BLaER1 treated with 17β-estradiol and CSF1 and Interleukin-3, amounts not matched to agents 10 nM and 100 nM (cell line): ENCODE results near the gene DCLRE1A.
A peak's percentile ranks its signal among the peaks of the same experiment; 100 is the strongest.

Experiments used
- H3K27ac ChIP-seq, 11 experiments: shearing (Covaris generic); formaldehyde crosslinking; 2 replicates each; pipeline ENCODE4 v1.8.1; 2022
- H3K27me3 ChIP-seq, 11 experiments: shearing (Covaris generic); formaldehyde crosslinking; 2 replicates each; pipeline ENCODE4 v1.8.1; 2022
- H3K36me3 ChIP-seq, 11 experiments: shearing (Covaris generic); formaldehyde crosslinking; 2 replicates each; pipeline ENCODE4 v1.8.1; 2022
- H3K4me1 ChIP-seq, 10 experiments: shearing (Covaris generic); formaldehyde crosslinking; 2 replicates each; pipeline ENCODE4 v1.8.1; 2022
- H3K4me2 ChIP-seq, 11 experiments: shearing (Covaris generic); formaldehyde crosslinking; 2 replicates each; pipeline ENCODE4 v1.8.1; 2022
- H3K4me3 ChIP-seq, 10 experiments: shearing (Covaris generic); formaldehyde crosslinking; 2 replicates each; pipeline ENCODE4 v1.8.1; 2022
- H3K9ac ChIP-seq, 11 experiments: shearing (Covaris generic); formaldehyde crosslinking; 2 replicates each; pipeline ENCODE4 v1.8.1; 2022
- H3K9me3 ChIP-seq, 11 experiments: shearing (Covaris generic); formaldehyde crosslinking; replicated peaks in 1 of 11; 2 replicates each; pipeline ENCODE4 v1.8.1; 2022
- H4K20me1 ChIP-seq, 11 experiments: shearing (Covaris generic); formaldehyde crosslinking; 2 replicates each; pipeline ENCODE4 v1.8.1; 2022
- Cebpa-rat ChIP-seq, 11 experiments: shearing (Covaris generic); IDR thresholded peaks; 2 replicates each; pipeline ENCODE4 v1.8.1; 2022

The DCLRE1A gene

GRCh38 chr10:113889911-113890310 is 36.0 kb upstream of the DCLRE1A start:
- no peak for TF ChIP-seq Cebpa-rat (IDR thresholded peaks at IDR 0.05)
- peaks cover 49 to 99% (median 83%) of the 10 kb centered on the region in 11 experiments for H3K36me3 ChIP-seq

GRCh38 chr10:113882240-113882639 is 28.4 kb upstream of the DCLRE1A start:
- no peak overlapping the region for H3K9ac ChIP-seq
- no peaks in the 10 kb centered on the region; a peak in 1 of 22 replicates for H4K20me1 ChIP-seq
- H3K27me3 ChIP-seq = no peaks in the 10 kb centered on the region
- H3K9me3 ChIP-seq = peaks cover 6 to 14% (median 8%) of the 10 kb centered on the region in 11 experiments; a peak in 11 of 22 replicates
- no peak overlapping the region for H3K4me3 ChIP-seq
- peaks cover 56 to 89% (median 76%) of the 10 kb centered on the region in 11 experiments for H3K36me3 ChIP-seq
- TF ChIP-seq Cebpa-rat (IDR thresholded peaks at IDR 0.05) = no peak
- peaks cover 14 to 36% (median 25%) of the 10 kb centered on the region in 10 experiments; a peak in 19 of 20 replicates for H3K4me1 ChIP-seq
- no peak overlapping the region for H3K27ac ChIP-seq
- H3K4me2 ChIP-seq = peak overlapping the region in 6 of 11 experiments; percentile 23 to 44 (median 40); a peak in 9 of 22 replicates

More at GRCh38 chr10:113889911-113890310, 36.0 kb upstream of the DCLRE1A start:
- H3K4me3 ChIP-seq = no peak overlapping the region
- peaks cover 0 to 9% (median 0%) of the 10 kb centered on the region in 11 experiments; a peak in 1 of 22 replicates for H4K20me1 ChIP-seq
- no peaks in the 10 kb centered on the region for H3K4me1 ChIP-seq
- H3K27me3 ChIP-seq = no peaks in the 10 kb centered on the region
- H3K9ac ChIP-seq = no peak overlapping the region
- H3K27ac ChIP-seq = no peak overlapping the region
- peaks cover 0 to 19% (median 10%) of the 10 kb centered on the region in 11 experiments; a peak in 7 of 22 replicates for H3K9me3 ChIP-seq
- no peak overlapping the region for H3K4me2 ChIP-seq

DNA sequence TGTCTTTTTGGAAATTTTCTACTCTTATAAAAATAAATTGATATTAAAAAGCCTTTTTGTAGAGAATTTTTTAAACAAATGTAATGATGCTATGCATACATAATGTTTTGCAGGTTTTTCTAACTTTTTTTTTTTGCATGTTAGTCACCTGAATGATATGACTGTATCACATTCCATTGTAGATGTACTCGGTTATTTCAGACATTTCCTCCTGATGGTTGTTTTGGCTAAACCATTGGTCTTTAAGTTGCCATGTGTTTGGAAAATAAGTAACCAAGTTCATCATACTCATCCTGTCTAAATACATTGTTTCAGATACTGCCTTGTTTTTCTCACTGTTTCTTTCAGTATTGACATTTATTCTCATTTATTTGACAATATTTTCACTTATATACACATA is 26.4 kb upstream of the DCLRE1A start:
- peaks cover 0 to 6% (median 0%) of the 10 kb centered on the region in 11 experiments; a peak in 5 of 22 replicates for H4K20me1 ChIP-seq
- peaks cover under 1 to 12% (median 7%) of the 10 kb centered on the region in 11 experiments; a peak in 10 of 22 replicates for H3K9me3 ChIP-seq
- 0 out of 22 replicates have a peak overlapping the region, but pooled peaks of 1 of the 11 experiments have one; percentile 24 for H3K9ac ChIP-seq
- H3K4me3 ChIP-seq = no peak overlapping the region
- H3K4me2 ChIP-seq = peak overlapping the region in 8 of 11 experiments; percentile 9 to 60 (median 34); a peak in 13 of 22 replicates
- no peaks in the 10 kb centered on the region for H3K27me3 ChIP-seq
- no peak for TF ChIP-seq Cebpa-rat (IDR thresholded peaks at IDR 0.05)
- peaks cover 38 to 81% (median 58%) of the 10 kb centered on the region in 11 experiments; a peak in 21 of 22 replicates for H3K36me3 ChIP-seq
- peaks cover 14 to 36% (median 25%) of the 10 kb centered on the region in 10 experiments; a peak in 19 of 20 replicates for H3K4me1 ChIP-seq
- peak overlapping the region in 2 of 11 experiments; percentile 41 to 48; a peak in 3 of 22 replicates for H3K27ac ChIP-seq

DNA sequence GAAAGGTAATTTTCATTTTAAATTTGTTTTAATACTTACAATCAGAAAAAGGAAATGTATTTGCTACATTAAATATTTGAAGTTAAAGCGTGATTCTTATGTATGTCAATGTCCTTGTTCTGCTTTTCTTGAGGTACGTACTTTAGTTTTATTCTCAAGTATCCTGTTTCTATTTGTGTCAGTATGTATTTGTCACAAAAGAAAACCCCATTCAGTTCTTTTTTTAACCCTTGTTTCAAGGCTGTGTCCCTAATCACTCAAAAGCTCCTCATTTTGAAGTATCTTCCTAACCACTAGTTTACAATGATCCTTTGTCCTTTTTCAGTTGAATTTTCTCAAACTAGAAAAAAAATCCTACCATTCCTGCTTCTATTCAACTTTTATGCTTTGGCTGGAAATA is 25.8 kb upstream of the DCLRE1A start:
- Histone ChIP-seq H3K27ac (peak overlapping the region in 5 of 11 experiments; percentile 23 to 48 (median 29); a peak in 7 of 22 replicates), H3K4me1 (peaks cover 14 to 36% (median 25%) of the 10 kb centered on the region in 10 experiments; a peak in 19 of 20 replicates), H4K20me1 (peaks cover 0 to 11% (median 0%) of the 10 kb centered on the region in 11 experiments; a peak in 6 of 22 replicates), H3K27me3 (no peaks in the 10 kb centered on the region), H3K4me2 (peak overlapping the region in 10 of 11 experiments; percentile 9 to 60 (median 26); a peak in 16 of 22 replicates), H3K9me3 (peaks cover 0 to 12% (median 7%) of the 10 kb centered on the region in 11 experiments; a peak in 10 of 22 replicates), H3K4me3 (no peak overlapping the region), H3K36me3 (peaks cover 33 to 75% (median 53%) of the 10 kb centered on the region in 11 experiments; a peak in 21 of 22 replicates), H3K9ac (peak overlapping the region in 3 of 11 experiments; percentile 16 to 37 (median 24); a peak in 4 of 22 replicates)
- no peak for TF ChIP-seq Cebpa-rat (IDR thresholded peaks at IDR 0.05)

GRCh38 chr10:113876461-113876860 is 22.6 kb upstream of the DCLRE1A start:
- Histone ChIP-seq H4K20me1 (peaks cover 0 to 19% (median 0%) of the 10 kb centered on the region in 11 experiments; a peak in 7 of 22 replicates), H3K4me2 (no peak overlapping the region), H3K9me3 (peaks cover 0 to 22% (median 17%) of the 10 kb centered on the region in 11 experiments; a peak in 17 of 22 replicates), H3K4me3 (no peak overlapping the region), H3K4me1 (peaks cover 14 to 29% (median 18%) of the 10 kb centered on the region in 10 experiments; a peak in 17 of 20 replicates), H3K27ac (no peak overlapping the region), H3K36me3 (peaks cover 8 to 70% (median 42%) of the 10 kb centered on the region in 11 experiments; a peak in 20 of 22 replicates), H3K27me3 (no peaks in the 10 kb centered on the region), H3K9ac (no peak overlapping the region)
- TF ChIP-seq Cebpa-rat (IDR thresholded peaks at IDR 0.05) = no peak

GRCh38 chr10:113875212-113875611 is 21.3 kb upstream of the DCLRE1A start:
- Histone ChIP-seq H4K20me1 (peaks cover 0 to 25% (median 0%) of the 10 kb centered on the region in 11 experiments; a peak in 8 of 22 replicates), H3K9ac (no peak overlapping the region), H3K9me3 (peaks cover 0 to 29% (median 24%) of the 10 kb centered on the region in 11 experiments; a peak in 17 of 22 replicates), H3K4me3 (no peak overlapping the region), H3K36me3 (peaks cover 0 to 70% (median 41%) of the 10 kb centered on the region in 11 experiments; a peak in 20 of 22 replicates), H3K27ac (no peak overlapping the region), H3K4me1 (peaks cover 13 to 26% (median 17%) of the 10 kb centered on the region in 10 experiments; a peak in 17 of 20 replicates), H3K27me3 (no peaks in the 10 kb centered on the region), H3K4me2 (no peak overlapping the region)
- TF ChIP-seq Cebpa-rat (IDR thresholded peaks at IDR 0.05) = no peak

GRCh38 chr10:113872139-113873030 is 18.5 kb upstream of the DCLRE1A start:
- H3K4me2 ChIP-seq = no peak overlapping the region
- peaks cover 4 to 78% (median 49%) of the 10 kb centered on the region in 11 experiments; a peak in 21 of 22 replicates for H3K36me3 ChIP-seq
- no peaks in the 10 kb centered on the region for H3K27me3 ChIP-seq
- no peak for TF ChIP-seq Cebpa-rat (IDR thresholded peaks at IDR 0.05)
- no peak overlapping the region for H3K9ac ChIP-seq
- H4K20me1 ChIP-seq = peaks cover 0 to 44% (median 5%) of the 10 kb centered on the region in 11 experiments; a peak in 8 of 22 replicates
- no peak overlapping the region for H3K27ac ChIP-seq
- no peak overlapping the region for H3K4me3 ChIP-seq
- H3K4me1 ChIP-seq = peaks cover 0 to 17% (median 7%) of the 10 kb centered on the region in 10 experiments; a peak in 12 of 20 replicates
- H3K9me3 ChIP-seq = peaks cover 0 to 29% (median 24%) of the 10 kb centered on the region in 11 experiments; a peak in 17 of 22 replicates

GRCh38 chr10:113869789-113870188 is 15.9 kb upstream of the DCLRE1A start:
- no peak overlapping the region for H3K27ac ChIP-seq
- H3K4me1 ChIP-seq = peaks cover 0 to 39% (median 17%) of the 10 kb centered on the region in 10 experiments; a peak in 13 of 20 replicates
- H3K9me3 ChIP-seq = peaks cover 0 to 29% (median 24%) of the 10 kb centered on the region in 11 experiments; a peak in 17 of 22 replicates
- no peak overlapping the region for H3K9ac ChIP-seq
- H3K27me3 ChIP-seq = no peaks in the 10 kb centered on the region
- no peak for TF ChIP-seq Cebpa-rat (IDR thresholded peaks at IDR 0.05)
- H3K36me3 ChIP-seq = peaks cover 4 to 81% (median 52%) of the 10 kb centered on the region in 11 experiments; a peak in 21 of 22 replicates
- no peak overlapping the region for H3K4me2 ChIP-seq
- peaks cover 0 to 45% (median 0%) of the 10 kb centered on the region in 11 experiments; a peak in 7 of 22 replicates for H4K20me1 ChIP-seq
- H3K4me3 ChIP-seq = no peak overlapping the region
